Glutamatergic neuron (in vitro differentiated cells): Measurements from ENCODE around the gene CFAP61. TPM values are rescaled to one million over a fixed set of nuclear protein-coding genes. Genes with fewer than 3 reads are reported as not detected.

Experiments
- DNase-seq: peaks from one replicate; pipeline ENCODE4 v3.0.0; 2022
- H3K27ac Mint-ChIP-seq: one replicate; pipeline ENCODE4 v1.8.0; 2020; ENCODE audit warnings: mild to moderate bottlenecking, mixed read lengths, inconsistent platforms; ENCODE audit not compliant: unreplicated experiment
- H3K27me3 Mint-ChIP-seq: one replicate; pipeline ENCODE4 v1.8.0; 2020; ENCODE audit warnings: mild to moderate bottlenecking, moderate library complexity, mixed read lengths, inconsistent platforms; ENCODE audit not compliant: unreplicated experiment
- H3K36me3 Mint-ChIP-seq: one replicate; pipeline ENCODE4 v1.8.0; 2020; ENCODE audit warnings: mild to moderate bottlenecking, mixed read lengths, inconsistent platforms; ENCODE audit not compliant: unreplicated experiment
- H3K4me1 Mint-ChIP-seq: one replicate; pipeline ENCODE4 v1.8.0; 2020; ENCODE audit warnings: mild to moderate bottlenecking, low read depth, mixed read lengths, inconsistent platforms; ENCODE audit not compliant: unreplicated experiment
- H3K4me3 Mint-ChIP-seq: one replicate; pipeline ENCODE4 v1.8.0; 2020; ENCODE audit warnings: mild to moderate bottlenecking, mixed read lengths, inconsistent platforms; ENCODE audit not compliant: unreplicated experiment
- H3K9me3 Mint-ChIP-seq: one replicate; pipeline ENCODE4 v1.8.0; 2020; ENCODE audit warnings: mild to moderate bottlenecking, moderate library complexity, mixed read lengths, inconsistent platforms; ENCODE audit not compliant: unreplicated experiment
- CTCF ChIP-seq: fragments of 200-600 bp; sonication (generic); IDR thresholded peaks from one replicate; pipeline ENCODE4 v1.5.0; 2021; ENCODE audit not compliant: partially characterized antibody, unreplicated experiment
- total RNA-seq: library from RNA; stranded (reverse); fragmentation: NEBNext Ultra II Directional; extraction: Animal tissue kit (Norgen Biotek cat#: 25700); gene quantifications from one replicate; pipeline ENCODE4 v1.2.1, GENCODE V29; 2021; ENCODE audit not compliant: unreplicated experiment

CFAP61 gene
- total RNA-seq, 1 donor from 2014 or later: 5.0 TPM

- Mint-ChIP-seq H3K27ac (no peak overlapping the region), H3K4me3 (no peak overlapping the region), H3K27me3 (peaks cover 2% of the 10 kb centered on the region), H3K9me3 (peaks cover 2% of the 10 kb centered on the region), H3K4me1 (peaks cover 23% of the 10 kb centered on the region), H3K36me3 (peaks cover 9% of the 10 kb centered on the region)
- DNase-seq: no peak
- no peak for TF ChIP-seq CTCF
Measured at GRCh38 chr20:20228351-20228750, 176.0 kb downstream of the CFAP61 start.

GRCh38 chr20:20229595-20229994 lies 177.3 kb downstream of the CFAP61 start:
- H3K27me3 Mint-ChIP-seq: peaks cover 2% of the 10 kb centered on the region
- no peak overlapping the region for H3K4me3 Mint-ChIP-seq
- no peak overlapping the region for H3K27ac Mint-ChIP-seq
- peaks cover 2% of the 10 kb centered on the region for H3K9me3 Mint-ChIP-seq
- no peak for TF ChIP-seq CTCF
- peaks cover 9% of the 10 kb centered on the region for H3K36me3 Mint-ChIP-seq
- DNase-seq: no peak
- H3K4me1 Mint-ChIP-seq: peaks cover 28% of the 10 kb centered on the region

GRCh38 chr20:20230741-20231140 lies 178.4 kb downstream of the CFAP61 start:
- H3K36me3 Mint-ChIP-seq: peaks cover 9% of the 10 kb centered on the region
- H3K27ac Mint-ChIP-seq: no peak overlapping the region
- no peak for TF ChIP-seq CTCF
- H3K9me3 Mint-ChIP-seq: peaks cover 2% of the 10 kb centered on the region
- DNase-seq: no peak
- peaks cover 2% of the 10 kb centered on the region for H3K27me3 Mint-ChIP-seq
- H3K4me1 Mint-ChIP-seq: peaks cover 25% of the 10 kb centered on the region
- H3K4me3 Mint-ChIP-seq: no peak overlapping the region

GRCh38 chr20:20231528-20232298 lies 179.4 kb downstream of the CFAP61 start:
- no peak for TF ChIP-seq CTCF
- peaks cover 2% of the 10 kb centered on the region for H3K9me3 Mint-ChIP-seq
- peaks cover 2% of the 10 kb centered on the region for H3K27me3 Mint-ChIP-seq
- peaks cover 5% of the 10 kb centered on the region for H3K36me3 Mint-ChIP-seq
- no peak overlapping the region for H3K27ac Mint-ChIP-seq
- H3K4me3 Mint-ChIP-seq: no peak overlapping the region
- peaks cover 28% of the 10 kb centered on the region for H3K4me1 Mint-ChIP-seq
- no peak for DNase-seq

- peak overlapping the region; percentile 54 for H3K27ac Mint-ChIP-seq
- H3K36me3 Mint-ChIP-seq: no peaks in the 10 kb centered on the region
- H3K4me1 Mint-ChIP-seq: peaks cover 35% of the 10 kb centered on the region
- no peak overlapping the region for H3K4me3 Mint-ChIP-seq
- no peak for TF ChIP-seq CTCF
- no peak for DNase-seq
- peaks cover 1% of the 10 kb centered on the region for H3K9me3 Mint-ChIP-seq
- peaks cover 2% of the 10 kb centered on the region for H3K27me3 Mint-ChIP-seq
Measured at GRCh38 chr20:20233041-20233514, 180.7 kb downstream of the CFAP61 start.
